GM06990 (cell line): Measurements from ENCODE around the gene RP2.

Experiments used
- DNase-seq: peaks from one replicate; pipeline ENCODE4 v3.0.0-alpha.2; 2011; ENCODE audit not compliant: insufficient read length; ENCODE audit errors: extremely low read depth
- H3K27me3 ChIP-seq: replicated peaks from 2 replicates; pipeline ENCODE4 v1.6.0; 2011; ENCODE audit warnings: low read length; ENCODE audit not compliant: control insufficient read depth, insufficient read depth
- H3K36me3 ChIP-seq: 2 replicates; pipeline ENCODE4 v1.5.1; 2011; ENCODE audit warnings: low read length; ENCODE audit not compliant: control insufficient read depth, insufficient read depth
- H3K4me3 ChIP-seq: replicated peaks from 2 replicates; pipeline ENCODE4 v1.5.1; 2011; ENCODE audit warnings: low read depth, mild to moderate bottlenecking, control low read depth, low read length
- CTCF ChIP-seq: IDR thresholded peaks from 2 replicates; pipeline ENCODE4 v1.5.1; 2011; ENCODE audit warnings: low read length, control low read depth, mild to moderate bottlenecking, inconsistent platforms; ENCODE audit not compliant: insufficient read depth, poor library complexity, severe bottlenecking

Gene RP2

DNA sequence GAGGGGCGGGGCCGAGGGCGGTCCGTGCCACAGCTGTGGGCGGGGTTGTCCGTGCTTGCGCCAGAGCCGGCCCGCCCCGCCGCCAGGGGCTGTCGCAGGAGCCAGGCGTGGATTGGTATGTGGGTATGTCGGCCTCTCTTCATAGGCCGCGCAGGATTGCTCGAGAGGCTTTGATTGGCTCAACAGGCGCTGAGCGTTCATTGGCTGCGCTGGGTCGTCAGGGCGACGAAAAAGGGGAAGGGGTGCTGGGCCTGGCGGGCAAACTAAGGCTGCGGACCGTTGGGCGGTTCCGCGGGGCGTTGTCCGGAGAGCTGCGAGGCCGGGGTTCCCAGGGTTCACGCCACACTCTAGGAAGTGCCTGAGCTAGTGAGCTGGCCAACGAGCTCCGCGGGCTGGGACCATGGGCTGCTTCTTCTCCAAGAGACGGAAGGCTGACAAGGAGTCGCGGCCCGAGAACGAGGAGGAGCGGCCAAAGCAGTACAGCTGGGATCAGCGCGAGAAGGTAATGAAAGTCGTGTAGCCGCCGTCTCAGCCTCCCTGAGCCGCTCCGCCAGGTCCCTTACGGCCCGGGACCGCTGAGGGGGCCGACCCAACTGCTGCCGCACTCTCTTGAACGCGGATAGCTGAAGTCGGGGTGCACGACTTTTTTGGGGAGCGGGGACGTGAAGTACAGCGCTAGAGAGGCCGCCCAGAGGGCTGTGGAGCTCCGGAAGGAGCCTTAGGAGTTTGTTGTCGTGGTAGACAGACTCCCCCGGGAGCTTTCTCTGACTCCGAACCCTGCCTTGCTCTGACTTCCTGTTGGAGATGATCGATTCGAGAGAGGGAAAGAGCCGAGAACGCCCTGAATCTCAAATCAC, at the start of gene RP2:
TSS of gene RP2 (plus strand) at position 343 of the 857 bp plus-strand sequence. CDS start at position 401, 58 bp downstream.
- TF ChIP-seq CTCF, result no peak
- H3K36me3 ChIP-seq, result no peaks in the 10 kb centered on the region

GRCh38 chrX:46788902-46789301, 47.9 kb upstream of the RP2 start:
- H3K36me3 ChIP-seq, result no peaks in the 10 kb centered on the region
- H3K4me3 ChIP-seq, result no peak overlapping the region
- TF ChIP-seq CTCF, result no peak
- H3K27me3 ChIP-seq, result no peaks in the 10 kb centered on the region
- DNase-seq, result no peak

More for the DNA sequence above, at the start of gene RP2:
- H3K27me3 ChIP-seq, result no peaks in the 10 kb centered on the region
- peak; percentile 88 for DNase-seq
- peak within 1 kb of the TSS; percentile 75 for H3K4me3 ChIP-seq

DNA sequence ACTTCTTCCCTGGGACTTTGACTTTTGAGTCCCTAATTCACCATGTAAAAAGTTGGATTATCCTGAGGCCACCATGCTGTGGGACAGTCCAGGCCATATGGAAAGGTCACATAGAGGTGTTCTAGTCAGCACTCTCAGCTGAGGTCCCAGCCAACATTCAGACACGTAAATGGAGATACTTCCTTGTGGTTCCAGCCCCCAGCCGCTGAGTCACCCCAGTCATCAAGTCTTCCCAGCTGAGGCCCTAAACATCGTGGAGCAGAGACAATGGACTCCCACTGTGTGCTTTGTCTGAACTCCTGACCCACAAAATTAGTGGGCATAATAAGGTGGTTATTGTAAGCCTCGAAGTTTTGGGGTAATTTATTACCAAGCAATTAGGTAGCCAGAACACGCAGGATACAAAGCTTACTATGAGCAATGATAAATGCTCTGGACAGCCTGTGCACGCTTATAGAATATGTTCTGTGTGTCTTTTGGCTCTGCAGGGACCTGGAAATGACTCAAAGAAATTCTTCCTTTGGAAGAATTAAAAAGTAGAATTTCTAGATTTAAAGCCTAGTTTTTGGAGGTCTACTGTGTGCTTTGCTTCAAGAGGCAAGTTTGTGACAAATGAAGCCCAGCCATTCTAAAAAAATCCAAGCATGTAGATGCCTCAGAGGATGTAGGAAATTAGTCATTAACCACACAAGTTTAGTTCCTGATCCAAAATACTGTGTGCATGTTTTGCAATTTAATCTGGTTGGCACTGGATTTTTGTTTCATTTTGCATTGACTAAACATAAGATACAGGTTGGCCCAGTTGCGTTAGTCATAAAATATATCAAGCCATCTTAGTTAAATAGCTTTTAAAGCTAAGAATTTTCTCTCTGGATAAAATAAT, 44.7 kb upstream of the RP2 start:
- no peaks in the 10 kb centered on the region for H3K36me3 ChIP-seq
- no peaks in the 10 kb centered on the region for H3K27me3 ChIP-seq
- no peak for TF ChIP-seq CTCF
- H3K4me3 ChIP-seq, result no peak overlapping the region
- DNase-seq, result peak; percentile 55

DNA sequence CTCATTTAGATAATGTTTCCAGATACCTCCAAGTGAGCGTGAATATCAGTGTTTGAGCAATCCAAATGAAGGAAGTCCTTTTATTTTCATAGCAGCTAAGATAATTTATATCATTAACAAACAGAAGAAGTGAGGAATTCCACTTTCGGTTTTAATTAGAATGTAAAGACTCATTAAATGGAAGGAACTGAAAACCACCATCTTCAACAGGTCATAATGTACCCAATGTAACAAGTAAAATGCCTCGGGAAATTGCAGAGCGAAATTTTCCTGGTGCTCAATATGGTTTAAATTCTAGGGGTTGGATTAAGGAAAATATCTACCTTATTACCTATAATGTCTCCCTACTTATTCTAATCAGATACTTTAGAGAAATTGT, 44.0 kb upstream of the RP2 start:
- Histone ChIP-seq H3K36me3 (no peaks in the 10 kb centered on the region), H3K4me3 (no peak overlapping the region), H3K27me3 (no peaks in the 10 kb centered on the region)
- no peak for DNase-seq
- TF ChIP-seq CTCF, result no peak

- Histone ChIP-seq H3K4me3 (no peak overlapping the region), H3K36me3 (no peaks in the 10 kb centered on the region), H3K27me3 (no peaks in the 10 kb centered on the region; the same call in 1 of the 2 replicates)
- TF ChIP-seq CTCF, result no peak
- DNase-seq, result no peak
These were observed 43.3 kb upstream of the RP2 start for GRCh38 chrX:46793386-46794143.
